Activated naive CD4-positive, alpha-beta T cell treated with anti-CD3 and anti-CD28 coated beads, Interleukin-2, amount 50 U/mL, for 24 hours (primary cell): ENCODE results near the gene MAGEA4.

ENCODE experiments used
- H3K27ac Mint-ChIP-seq: one replicate; pipeline ENCODE4 v1.8.0; 2021; ENCODE audit warnings: mild to moderate bottlenecking, mixed read lengths
- H3K27me3 Mint-ChIP-seq: one replicate; pipeline ENCODE4 v1.8.0; 2021; ENCODE audit warnings: mixed read lengths
- H3K36me3 Mint-ChIP-seq: one replicate; pipeline ENCODE4 v1.8.0; 2021; ENCODE audit warnings: mixed read lengths
- H3K4me1 Mint-ChIP-seq: one replicate; pipeline ENCODE4 v1.8.0; 2021; ENCODE audit warnings: mixed read lengths
- H3K4me3 Mint-ChIP-seq: one replicate; pipeline ENCODE4 v1.8.0; 2021; ENCODE audit warnings: mild to moderate bottlenecking, mixed read lengths
- H3K9me3 Mint-ChIP-seq: one replicate; pipeline ENCODE4 v1.8.0; 2021; ENCODE audit warnings: mixed read lengths

The MAGEA4 gene, protein sequence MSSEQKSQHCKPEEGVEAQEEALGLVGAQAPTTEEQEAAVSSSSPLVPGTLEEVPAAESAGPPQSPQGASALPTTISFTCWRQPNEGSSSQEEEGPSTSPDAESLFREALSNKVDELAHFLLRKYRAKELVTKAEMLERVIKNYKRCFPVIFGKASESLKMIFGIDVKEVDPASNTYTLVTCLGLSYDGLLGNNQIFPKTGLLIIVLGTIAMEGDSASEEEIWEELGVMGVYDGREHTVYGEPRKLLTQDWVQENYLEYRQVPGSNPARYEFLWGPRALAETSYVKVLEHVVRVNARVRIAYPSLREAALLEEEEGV

GRCh38 chrX:151912780-151913179 lies at the start of gene MAGEA4:
MAGEA4 (plus strand) TSS chrX:151912889; CDS start chrX:151923665, 10,776 bp downstream.
- H3K9me3 Mint-ChIP-seq, result no peaks in the 10 kb centered on the region
- no peak within 1 kb of the TSS for H3K4me3 Mint-ChIP-seq
- H3K27me3 Mint-ChIP-seq, result no peaks in the 10 kb centered on the region
- no peak within 1 kb of the TSS for H3K27ac Mint-ChIP-seq
- no peaks in the 10 kb centered on the region for H3K36me3 Mint-ChIP-seq
- H3K4me1 Mint-ChIP-seq, result no peaks in the 10 kb centered on the region

DNA sequence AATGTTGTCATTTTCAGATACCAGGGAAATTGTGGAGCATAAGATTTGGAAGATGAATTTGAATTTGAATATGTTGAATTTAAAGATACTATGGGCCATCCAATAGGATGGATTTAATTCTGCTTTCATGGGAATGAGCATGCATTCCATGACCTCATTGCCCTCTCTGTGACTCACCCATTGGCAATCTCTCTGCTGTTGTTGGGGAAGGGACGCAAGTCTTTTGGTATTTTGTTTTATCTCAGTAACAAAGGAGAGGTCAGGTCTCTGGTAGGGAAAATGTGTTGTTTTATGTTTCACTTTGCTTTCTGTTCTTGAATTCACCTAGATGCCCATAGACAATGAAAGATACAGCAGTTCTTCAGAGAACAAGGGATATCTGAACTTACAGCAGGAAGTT lies 42.1 kb upstream of the MAGEA4 start:
- Mint-ChIP-seq H3K9me3 (no peaks in the 10 kb centered on the region), H3K27me3 (peaks cover 3% of the 10 kb centered on the region), H3K36me3 (no peaks in the 10 kb centered on the region), H3K27ac (no peak overlapping the region), H3K4me3 (no peak overlapping the region), H3K4me1 (no peaks in the 10 kb centered on the region)

DNA sequence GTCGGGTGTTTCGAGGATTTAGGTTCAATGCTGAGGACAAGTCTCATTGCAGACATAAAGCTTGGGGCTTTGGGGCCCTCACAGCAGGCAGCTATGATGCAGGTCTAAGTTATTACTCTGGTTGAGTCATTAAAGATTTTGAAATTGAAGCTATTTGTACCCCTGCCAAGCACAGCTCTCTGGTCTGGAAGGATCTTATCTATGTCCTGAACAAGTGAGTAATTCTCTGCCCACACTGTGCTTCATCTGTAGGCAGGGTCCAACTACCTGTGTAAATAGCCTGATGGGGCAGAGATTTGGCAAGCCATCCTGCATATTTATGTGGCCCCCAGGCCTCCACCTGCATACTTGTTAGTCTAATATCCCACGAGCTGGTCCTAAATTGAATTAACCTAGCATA lies 41.4 kb upstream of the MAGEA4 start:
- Mint-ChIP-seq H3K4me3 (no peak overlapping the region), H3K27me3 (peaks cover 3% of the 10 kb centered on the region), H3K27ac (no peak overlapping the region)

GRCh38 chrX:151873096-151873495 lies 39.6 kb upstream of the MAGEA4 start:
- H3K4me1 Mint-ChIP-seq, result no peaks in the 10 kb centered on the region
- H3K27me3 Mint-ChIP-seq, result peaks cover 3% of the 10 kb centered on the region
- H3K9me3 Mint-ChIP-seq, result no peaks in the 10 kb centered on the region
- H3K36me3 Mint-ChIP-seq, result no peaks in the 10 kb centered on the region
- H3K4me3 Mint-ChIP-seq, result no peak overlapping the region
- no peak overlapping the region for H3K27ac Mint-ChIP-seq

More for the DNA sequence above, 41.4 kb upstream of the MAGEA4 start:
- Mint-ChIP-seq H3K36me3 (no peaks in the 10 kb centered on the region), H3K9me3 (no peaks in the 10 kb centered on the region), H3K4me1 (no peaks in the 10 kb centered on the region)

GRCh38 chrX:151875270-151876026 lies 37.2 kb upstream of the MAGEA4 start:
- Mint-ChIP-seq H3K9me3 (no peaks in the 10 kb centered on the region), H3K27ac (no peak overlapping the region), H3K4me1 (no peaks in the 10 kb centered on the region), H3K36me3 (no peaks in the 10 kb centered on the region), H3K4me3 (no peak overlapping the region), H3K27me3 (peaks cover 3% of the 10 kb centered on the region)

- Mint-ChIP-seq H3K4me1 (no peaks in the 10 kb centered on the region), H3K4me3 (no peak overlapping the region), H3K27ac (no peak overlapping the region), H3K27me3 (no peaks in the 10 kb centered on the region), H3K9me3 (no peaks in the 10 kb centered on the region), H3K36me3 (no peaks in the 10 kb centered on the region)
Observed at GRCh38 chrX:151878574-151878973, 34.1 kb upstream of the MAGEA4 start.

- no peak overlapping the region for H3K4me3 Mint-ChIP-seq
- H3K27me3 Mint-ChIP-seq, result no peaks in the 10 kb centered on the region
- no peaks in the 10 kb centered on the region for H3K9me3 Mint-ChIP-seq
- no peak overlapping the region for H3K27ac Mint-ChIP-seq
- no peaks in the 10 kb centered on the region for H3K4me1 Mint-ChIP-seq
- H3K36me3 Mint-ChIP-seq, result no peaks in the 10 kb centered on the region
Observed at GRCh38 chrX:151879856-151880255, 32.8 kb upstream of the MAGEA4 start.

GRCh38 chrX:151880895-151881294 lies 31.8 kb upstream of the MAGEA4 start:
- no peaks in the 10 kb centered on the region for H3K27me3 Mint-ChIP-seq
- H3K4me1 Mint-ChIP-seq, result no peaks in the 10 kb centered on the region
- H3K4me3 Mint-ChIP-seq, result no peak overlapping the region
- no peak overlapping the region for H3K27ac Mint-ChIP-seq
- H3K36me3 Mint-ChIP-seq, result no peaks in the 10 kb centered on the region
- H3K9me3 Mint-ChIP-seq, result no peaks in the 10 kb centered on the region

- Mint-ChIP-seq H3K9me3 (no peaks in the 10 kb centered on the region), H3K27ac (no peak overlapping the region), H3K36me3 (no peaks in the 10 kb centered on the region), H3K4me3 (no peak overlapping the region), H3K4me1 (no peaks in the 10 kb centered on the region), H3K27me3 (peaks cover 2% of the 10 kb centered on the region)
Observed at GRCh38 chrX:151889421-151889820, 23.3 kb upstream of the MAGEA4 start.

GRCh38 chrX:151896734-151897474 lies 15.8 kb upstream of the MAGEA4 start:
- Mint-ChIP-seq H3K36me3 (no peaks in the 10 kb centered on the region), H3K27me3 (no peaks in the 10 kb centered on the region), H3K4me3 (no peak overlapping the region), H3K27ac (no peak overlapping the region), H3K9me3 (no peaks in the 10 kb centered on the region), H3K4me1 (no peaks in the 10 kb centered on the region)

DNA sequence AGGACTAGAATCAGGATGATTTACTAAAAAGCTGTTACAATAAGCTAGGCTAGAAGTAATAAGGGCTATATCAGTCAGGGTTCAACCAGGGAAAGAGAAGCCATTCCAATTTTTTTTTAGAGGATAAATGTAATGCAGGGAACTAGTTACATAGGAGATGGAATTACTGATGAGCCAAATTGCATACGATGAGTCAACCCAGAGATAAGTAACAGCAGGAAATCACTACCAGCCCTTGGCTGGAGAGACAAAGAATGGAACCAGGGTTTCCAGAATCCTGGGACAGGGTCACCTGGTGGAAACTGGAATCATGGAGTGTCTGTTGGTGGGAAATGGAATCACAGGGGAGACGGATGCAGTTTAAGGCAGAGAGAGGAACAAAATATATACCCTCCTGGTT lies 13.1 kb upstream of the MAGEA4 start:
- H3K4me3 Mint-ChIP-seq, result no peak overlapping the region
- H3K4me1 Mint-ChIP-seq, result no peaks in the 10 kb centered on the region

DNA sequence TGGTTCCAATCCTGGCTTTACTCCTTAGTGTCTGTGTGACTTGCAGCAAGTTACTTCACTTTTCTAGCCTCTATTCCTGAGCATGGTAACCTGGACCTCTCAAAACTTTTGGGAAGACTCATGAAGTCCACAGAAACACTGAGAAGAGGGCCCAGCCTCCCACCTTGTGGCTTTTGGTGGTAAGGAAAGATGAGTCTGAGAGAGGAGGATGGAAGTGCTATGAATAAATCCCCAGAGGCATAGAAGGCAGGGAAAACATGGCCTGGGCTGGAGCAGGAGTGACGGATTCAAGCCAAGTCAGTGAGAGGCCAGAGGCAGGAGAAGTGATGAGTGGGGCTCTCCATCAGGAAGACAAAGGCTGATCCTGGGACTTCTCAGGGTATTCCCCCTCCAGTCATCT lies 10.9 kb upstream of the MAGEA4 start:
- no peak overlapping the region for H3K27ac Mint-ChIP-seq
- H3K9me3 Mint-ChIP-seq, result no peaks in the 10 kb centered on the region
- no peaks in the 10 kb centered on the region for H3K4me1 Mint-ChIP-seq
- no peaks in the 10 kb centered on the region for H3K27me3 Mint-ChIP-seq
- no peaks in the 10 kb centered on the region for H3K36me3 Mint-ChIP-seq
- H3K4me3 Mint-ChIP-seq, result no peak overlapping the region

More for the DNA sequence above, 13.1 kb upstream of the MAGEA4 start:
- Mint-ChIP-seq H3K36me3 (no peaks in the 10 kb centered on the region), H3K27ac (no peak overlapping the region), H3K9me3 (no peaks in the 10 kb centered on the region), H3K27me3 (no peaks in the 10 kb centered on the region)

- no peak overlapping the region for H3K27ac Mint-ChIP-seq
- H3K9me3 Mint-ChIP-seq, result no peaks in the 10 kb centered on the region
Observed at GRCh38 chrX:151902813-151903591, 9.7 kb upstream of the MAGEA4 start.

GRCh38 chrX:151904989-151905388 lies 7.7 kb upstream of the MAGEA4 start:
- no peak overlapping the region for H3K4me3 Mint-ChIP-seq
- no peaks in the 10 kb centered on the region for H3K4me1 Mint-ChIP-seq
- no peaks in the 10 kb centered on the region for H3K27me3 Mint-ChIP-seq
- H3K27ac Mint-ChIP-seq, result no peak overlapping the region
- H3K9me3 Mint-ChIP-seq, result no peaks in the 10 kb centered on the region
- no peaks in the 10 kb centered on the region for H3K36me3 Mint-ChIP-seq

More at GRCh38 chrX:151902813-151903591, 9.7 kb upstream of the MAGEA4 start:
- Mint-ChIP-seq H3K4me3 (no peak overlapping the region), H3K4me1 (no peaks in the 10 kb centered on the region), H3K27me3 (no peaks in the 10 kb centered on the region), H3K36me3 (no peaks in the 10 kb centered on the region)

GRCh38 chrX:151912221-151912620 lies 468 bp upstream of the MAGEA4 start:
- no peaks in the 10 kb centered on the region for H3K4me1 Mint-ChIP-seq
- no peak overlapping the region for H3K27ac Mint-ChIP-seq
- H3K36me3 Mint-ChIP-seq, result no peaks in the 10 kb centered on the region
- no peak overlapping the region for H3K4me3 Mint-ChIP-seq
- H3K27me3 Mint-ChIP-seq, result no peaks in the 10 kb centered on the region
- H3K9me3 Mint-ChIP-seq, result no peaks in the 10 kb centered on the region
